ENCODE measurements around the gene GLTP. TPM values are rescaled to one million over a fixed set of nuclear protein-coding genes. Genes with fewer than 3 reads are reported as not detected.

The GLTP gene
- total and polyA plus RNA-seq, 2 of the 4 experiments (the other 2 are of a cell fraction) = 34.4 to 58.4 TPM

GRCh38 chr12:109870648-109871047 lies 9.7 kb downstream of the GLTP start:
- H3K36me3 ChIP-seq (ENCODE audit: control insufficient read depth, insufficient read depth, low read length) = peaks cover 8% of the 10 kb centered on the region
- H3K27ac ChIP-seq (ENCODE audit: insufficient read depth, low read length) = no peak overlapping the region
- H3K18ac ChIP-seq (ENCODE audit: low read depth, low read length) = no peak overlapping the region
- no peaks in the 10 kb centered on the region for H3K9me3 ChIP-seq (ENCODE audit: control insufficient read depth, insufficient read depth, low read length)
- no peak overlapping the region for H3K56ac ChIP-seq (ENCODE audit: extremely low read depth, insufficient read depth, low read length)
- H4K20me1 ChIP-seq (ENCODE audit: insufficient read depth, low read length) = peaks cover 10% of the 10 kb centered on the region
- no peak overlapping the region for H3K14ac ChIP-seq (replicated peaks; ENCODE audit: low read depth, low read length)
- H2BK120ac ChIP-seq (ENCODE audit: low read depth, low read length) = no peak overlapping the region
- no peak overlapping the region for H2AK5ac ChIP-seq (ENCODE audit: low read depth, low read length)
- H4K8ac ChIP-seq (ENCODE audit: low read depth in 2 of 2, low read length in 2 of 2) = no peak overlapping the region
- H3K4me1 ChIP-seq (ENCODE audit: control insufficient read depth, insufficient read depth, low read length) = no peaks in the 10 kb centered on the region; the same call in 1 of the 2 replicates
- H3K27me3 ChIP-seq (ENCODE audit: control insufficient read depth, insufficient read depth, low read length) = no peaks in the 10 kb centered on the region
- BruUV-seq (replicated peaks) = no TSS peak
- H3K23ac ChIP-seq (ENCODE audit: low read depth, low read length) = no peak overlapping the region
- ATAC-seq (ENCODE audit: low read depth) (peak; percentile 77), DNase-seq (peak; percentile 74)
- H4K5ac ChIP-seq (ENCODE audit: low read depth, low read length) = no peak overlapping the region
- H2AFZ ChIP-seq (replicated peaks; ENCODE audit: low read length, poor library complexity) = no peak overlapping the region
- CTCF ChIA-PET = no interaction called here
- H3K4me2 ChIP-seq (ENCODE audit: low read depth, low read length) = no peak overlapping the region
- peaks cover 24% of the 10 kb centered on the region for H3K9me1 ChIP-seq (ENCODE audit: insufficient read depth, low read length)
- 50% methylated on average over 1 of the region's 2 CpGs; no CpG with 5 or more reads in 1 of the 2 experiments for WGBS, 2 experiments (ENCODE audit: extremely low coverage in 2 of 2, insufficient read length in 1 of 2)
- peaks cover 29 to 61% of the 10 kb centered on the region in 2 experiments for H3K79me1 ChIP-seq (ENCODE audit: low read depth in 1 of 2, low read length in 2 of 2)
- intact Hi-C loops (cut with micrococcal nuclease) = no loop called here
- no peak overlapping the region for H3K9ac ChIP-seq (ENCODE audit: low read depth, low read length)
- POLR2A ChIA-PET (ENCODE audit: unreplicated experiment) = no interaction called here
- no peak overlapping the region for H2AK9ac ChIP-seq (replicated peaks; ENCODE audit: low read depth, low read length, poor library complexity)
- H2BK20ac ChIP-seq (ENCODE audit: low read depth, low read length) = no peak overlapping the region
- H2BK5ac ChIP-seq (ENCODE audit: low read depth, low read length, poor library complexity, severe bottlenecking) = no peak overlapping the region
- H2BK15ac ChIP-seq (ENCODE audit: low read depth, low read length) = no peak overlapping the region
- H4K91ac ChIP-seq (ENCODE audit: insufficient read depth, low read depth, low read length) = no peak overlapping the region
- H3K4ac ChIP-seq (ENCODE audit: low read depth, low read length) = no peak overlapping the region
- H3K4me3 ChIP-seq (ENCODE audit: insufficient read depth, low read depth, low read length) = no peak overlapping the region
- dilution Hi-C loops (cut with HindIII; ENCODE audit: low sequenced_read_pairs, unreplicated experiment) = no loop called here
- in situ Hi-C loops (cut with MboI; ENCODE audit: low sequenced_read_pairs) = no loop called here
- no peak for TF ChIP-seq RFX5 (IDR thresholded peaks at IDR 0.05; ENCODE audit: low read depth, low read length)
- no peak for TF ChIP-seq POLR2A (IDR thresholded peaks at IDR 0.05; ENCODE audit: low read depth, low read length)
- no peak for TF ChIP-seq RCOR1 (IDR thresholded peaks at IDR 0.05; ENCODE audit: insufficient replicate concordance, low read length)
- TF ChIP-seq CTCF (conservative IDR thresholded peaks at IDR 0.05; ENCODE audit: low read depth, low read length) = no peak
- TF ChIP-seq CEBPB (IDR thresholded peaks at IDR 0.05; ENCODE audit: low read depth, low read length) = no peak
- no peak for TF ChIP-seq RAD21 (IDR thresholded peaks at IDR 0.05; ENCODE audit: low read length)
- no peak for TF ChIP-seq FOS (IDR thresholded peaks at IDR 0.05; ENCODE audit: low read depth, low read length)
- TF ChIP-seq MAFK (IDR thresholded peaks at IDR 0.05; ENCODE audit: low read depth, low read length) = no peak
- TF ChIP-seq SMC3 (IDR thresholded peaks at IDR 0.05; ENCODE audit: low read depth, low read length) = no peak
- TF ChIP-seq MAZ (IDR thresholded peaks at IDR 0.05; ENCODE audit: borderline replicate concordance, low read depth, low read length) = no peak
- no peak for TF ChIP-seq ELK1 (IDR thresholded peaks at IDR 0.05; ENCODE audit: borderline replicate concordance, low read depth, low read length)
- TF ChIP-seq BHLHE40 (IDR thresholded peaks at IDR 0.05; ENCODE audit: low read depth, low read length) = no peak
- TF ChIP-seq NFE2L2 (IDR thresholded peaks at IDR 0.05; ENCODE audit: low read depth, low read length) = no peak
- no peak for TF ChIP-seq CHD1 (IDR thresholded peaks at IDR 0.05; ENCODE audit: low read depth, low read length)
- no peak for TF ChIP-seq MXI1 (IDR thresholded peaks at IDR 0.05; ENCODE audit: borderline replicate concordance, low read depth, low read length)
- no peak for TF ChIP-seq USF2 (IDR thresholded peaks at IDR 0.05; ENCODE audit: low read depth, low read length)
